GM13976 (cell line): ENCODE measurements around the gene STX1B.
"Not testable (repeated sequence)": the region's sequence is repeated elsewhere in the genome, so short reads cannot be mapped to it uniquely, and the experiment has no call there.

ENCODE experiments used
- DNase-seq: peaks from one replicate; pipeline ENCODE4 v3.0.0; 2012; ENCODE audit warnings: low spot score
- CTCF ChIP-seq: IDR thresholded peaks from 2 replicates; pipeline ENCODE4 v1.5.1; 2012; ENCODE audit warnings: borderline replicate concordance, mild to moderate bottlenecking; ENCODE audit not compliant: insufficient read depth; ENCODE audit errors: extremely low read depth, missing control alignments, control extremely low read depth
- in situ Hi-C: fragments of 300-500 bp; cut with MboI; formaldehyde crosslinking; loops from one replicate; pipeline ENCODE4 v1.12.0; 2022; ENCODE audit warnings: low sequenced_read_pairs, mixed read lengths, inconsistent platforms; ENCODE audit not compliant: unreplicated experiment

The STX1B gene

GRCh38 chr16:30947541-30947858 is 62.9 kb downstream of the STX1B start:
- DNase-seq, result no peak
- in situ Hi-C loops, result no loop called here
- no peak for TF ChIP-seq CTCF

GRCh38 chr16:30946671-30947540 is 63.5 kb downstream of the STX1B start:
- no peak for TF ChIP-seq CTCF
- in situ Hi-C loops, result no loop called here
- DNase-seq, result no peak

GRCh38 chr16:30944352-30944751 is 66.1 kb downstream of the STX1B start:
- DNase-seq, result no peak
- in situ Hi-C loops, result no loop called here

DNA sequence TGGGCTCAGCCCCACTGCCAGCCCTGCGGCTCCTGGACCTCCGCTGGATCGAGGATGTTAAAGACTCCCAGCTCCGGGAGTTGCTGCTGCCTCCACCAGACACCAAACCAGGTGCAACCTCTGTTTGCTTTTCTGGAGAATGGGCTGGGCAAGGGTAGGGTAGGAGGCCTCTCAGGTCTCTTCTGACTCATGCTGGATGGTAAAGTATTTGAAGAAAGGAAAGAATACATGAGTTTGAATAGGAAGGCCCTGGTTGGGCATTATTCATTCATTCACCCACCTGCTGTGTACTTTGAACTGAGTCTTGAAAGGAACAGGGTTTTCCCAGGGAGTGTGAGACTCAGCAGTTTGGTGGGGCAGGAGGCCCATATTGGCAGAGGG is 68.0 kb downstream of the STX1B start:
- no peak for DNase-seq
- in situ Hi-C loops, result no loop called here

More at GRCh38 chr16:30944352-30944751, 66.1 kb downstream of the STX1B start:
- TF ChIP-seq CTCF, result no peak

GRCh38 chr16:30941600-30942425 is 68.6 kb downstream of the STX1B start:
- in situ Hi-C loops, result no loop called here
- peak; percentile 92 for DNase-seq
- TF ChIP-seq CTCF, result peak; percentile 93

More for the DNA sequence above, 68.0 kb downstream of the STX1B start:
- no peak for TF ChIP-seq CTCF

GRCh38 chr16:30939571-30939970 is 70.9 kb downstream of the STX1B start:
- in situ Hi-C loops, DNase-seq: not testable (repeated sequence)
